ENCODE data around the gene TAF1A. TPM values are rescaled to one million over a fixed set of nuclear protein-coding genes. Genes with fewer than 3 reads are reported as not detected.

Gene TAF1A
- total RNA-seq, 1 donor from 2014 or later = 7.5 TPM

DNA sequence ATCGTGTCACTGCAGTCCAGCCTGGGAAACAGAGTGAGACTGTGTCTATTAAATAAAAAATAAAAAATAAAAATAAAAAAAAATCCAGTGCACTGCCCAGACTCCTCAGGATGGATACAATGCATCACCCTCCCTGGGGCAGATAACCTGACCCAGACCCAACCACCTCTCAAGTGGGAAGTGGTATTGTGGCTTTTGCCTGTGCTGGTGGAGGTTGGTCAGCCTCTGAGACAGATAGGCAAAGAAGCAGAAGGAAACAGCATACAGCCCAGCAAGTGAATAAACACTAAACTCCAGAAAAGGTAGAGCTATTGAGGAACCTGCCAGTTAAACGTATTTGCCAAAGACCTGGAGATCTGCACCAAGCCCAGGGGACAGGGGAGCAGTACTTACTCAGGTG is 63.8 kb downstream of the TAF1A start:
- Histone ChIP-seq H3K36me3 (ENCODE audit: insufficient read depth, low read length) (no peaks in the 10 kb centered on the region), H3K4me3 (ENCODE audit: insufficient read depth, low read depth, low read length) (no peak overlapping the region), H3K9ac (ENCODE audit: low read length) (no peak overlapping the region), H3K9me3 (ENCODE audit: insufficient read depth, low read depth, low read length) (no peaks in the 10 kb centered on the region), H2AFZ (ENCODE audit: low read depth, low read length) (no peak overlapping the region), H3K79me2 (ENCODE audit: insufficient read depth, low read length) (no peaks in the 10 kb centered on the region), H3K27me3 (ENCODE audit: insufficient read depth, low read length) (peaks cover 3% of the 10 kb centered on the region), H3K4me1 (ENCODE audit: insufficient read depth, low read length) (no peaks in the 10 kb centered on the region), H4K20me1 (ENCODE audit: insufficient read depth, low read length) (no peaks in the 10 kb centered on the region), H3K27ac (ENCODE audit: low read depth, low read length) (no peak overlapping the region), H3K4me2 (ENCODE audit: low read length) (no peak overlapping the region)
- no peak for DNase-seq (ENCODE audit: low read depth)
- peaks cover 14% of the 10 kb centered on the region for H3K27me3 Mint-ChIP-seq (ENCODE audit: low read depth, unreplicated experiment)
- no peak overlapping the region for H3K27ac Mint-ChIP-seq (ENCODE audit: unreplicated experiment)
- TF ChIP-seq EZH2 (IDR thresholded peaks at IDR 0.05; ENCODE audit: insufficient read depth, low read length) = no peak
- TF ChIP-seq, protein P1, sequence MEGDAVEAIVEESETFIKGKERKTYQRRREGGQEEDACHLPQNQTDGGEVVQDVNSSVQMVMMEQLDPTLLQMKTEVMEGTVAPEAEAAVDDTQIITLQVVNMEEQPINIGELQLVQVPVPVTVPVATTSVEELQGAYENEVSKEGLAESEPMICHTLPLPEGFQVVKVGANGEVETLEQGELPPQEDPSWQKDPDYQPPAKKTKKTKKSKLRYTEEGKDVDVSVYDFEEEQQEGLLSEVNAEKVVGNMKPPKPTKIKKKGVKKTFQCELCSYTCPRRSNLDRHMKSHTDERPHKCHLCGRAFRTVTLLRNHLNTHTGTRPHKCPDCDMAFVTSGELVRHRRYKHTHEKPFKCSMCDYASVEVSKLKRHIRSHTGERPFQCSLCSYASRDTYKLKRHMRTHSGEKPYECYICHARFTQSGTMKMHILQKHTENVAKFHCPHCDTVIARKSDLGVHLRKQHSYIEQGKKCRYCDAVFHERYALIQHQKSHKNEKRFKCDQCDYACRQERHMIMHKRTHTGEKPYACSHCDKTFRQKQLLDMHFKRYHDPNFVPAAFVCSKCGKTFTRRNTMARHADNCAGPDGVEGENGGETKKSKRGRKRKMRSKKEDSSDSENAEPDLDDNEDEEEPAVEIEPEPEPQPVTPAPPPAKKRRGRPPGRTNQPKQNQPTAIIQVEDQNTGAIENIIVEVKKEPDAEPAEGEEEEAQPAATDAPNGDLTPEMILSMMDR (IDR thresholded peaks at IDR 0.05; ENCODE audit: insufficient read depth, low read depth, low read length) = no peak
- no peaks in the 10 kb centered on the region for H3K9me3 Mint-ChIP-seq (ENCODE audit: unreplicated experiment)
- H3K4me3 Mint-ChIP-seq (ENCODE audit: unreplicated experiment) = no peak overlapping the region
- H3K36me3 Mint-ChIP-seq (ENCODE audit: low read depth, unreplicated experiment) = no peaks in the 10 kb centered on the region
- FAIRE-seq = no peak
- peaks cover 5% of the 10 kb centered on the region for H3K4me1 Mint-ChIP-seq (ENCODE audit: low read depth, unreplicated experiment)

DNA sequence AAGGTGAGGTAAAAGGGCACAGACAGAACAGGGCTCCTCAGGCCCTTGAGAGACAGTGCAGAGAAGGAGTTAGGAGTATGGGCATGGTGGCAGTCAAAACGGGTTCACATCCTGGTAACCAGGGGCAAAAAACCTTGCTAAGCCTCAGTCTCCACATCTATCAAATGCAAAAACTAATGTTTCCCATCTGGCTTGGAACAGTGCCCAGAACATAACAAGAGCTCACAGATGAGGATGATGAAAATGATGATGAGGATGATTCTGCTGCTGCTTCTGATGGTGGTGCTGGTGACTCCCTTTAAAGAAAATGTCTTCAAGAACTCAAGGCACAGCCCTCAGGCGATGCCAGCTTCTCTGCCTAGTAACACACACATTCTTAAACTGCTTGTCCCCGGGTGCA is 65.9 kb downstream of the TAF1A start:
- Mint-ChIP-seq H3K27ac (ENCODE audit: unreplicated experiment) (no peak overlapping the region), H3K4me3 (ENCODE audit: unreplicated experiment) (no peak overlapping the region), H3K27me3 (ENCODE audit: low read depth, unreplicated experiment) (peaks cover 14% of the 10 kb centered on the region), H3K9me3 (ENCODE audit: unreplicated experiment) (no peaks in the 10 kb centered on the region), H3K36me3 (ENCODE audit: low read depth, unreplicated experiment) (no peaks in the 10 kb centered on the region), H3K4me1 (ENCODE audit: low read depth, unreplicated experiment) (peaks cover 5% of the 10 kb centered on the region)
- Histone ChIP-seq H3K36me3 (ENCODE audit: insufficient read depth, low read length) (no peaks in the 10 kb centered on the region), H3K9me3 (ENCODE audit: insufficient read depth, low read depth, low read length) (no peaks in the 10 kb centered on the region), H4K20me1 (ENCODE audit: insufficient read depth, low read length) (no peaks in the 10 kb centered on the region), H3K27me3 (ENCODE audit: insufficient read depth, low read length) (peaks cover 3% of the 10 kb centered on the region), H3K4me3 (ENCODE audit: insufficient read depth, low read depth, low read length) (no peak overlapping the region), H3K27ac (ENCODE audit: low read depth, low read length) (no peak overlapping the region), H3K9ac (ENCODE audit: low read length) (no peak overlapping the region), H2AFZ (ENCODE audit: low read depth, low read length) (no peak overlapping the region), H3K4me1 (ENCODE audit: insufficient read depth, low read length) (no peaks in the 10 kb centered on the region), H3K4me2 (ENCODE audit: low read length) (no peak overlapping the region), H3K79me2 (ENCODE audit: insufficient read depth, low read length) (no peaks in the 10 kb centered on the region)
- no peak for DNase-seq (ENCODE audit: low read depth)
- TF ChIP-seq, protein P1 (IDR thresholded peaks at IDR 0.05; ENCODE audit: insufficient read depth, low read depth, low read length) = no peak
- FAIRE-seq = no peak

DNA sequence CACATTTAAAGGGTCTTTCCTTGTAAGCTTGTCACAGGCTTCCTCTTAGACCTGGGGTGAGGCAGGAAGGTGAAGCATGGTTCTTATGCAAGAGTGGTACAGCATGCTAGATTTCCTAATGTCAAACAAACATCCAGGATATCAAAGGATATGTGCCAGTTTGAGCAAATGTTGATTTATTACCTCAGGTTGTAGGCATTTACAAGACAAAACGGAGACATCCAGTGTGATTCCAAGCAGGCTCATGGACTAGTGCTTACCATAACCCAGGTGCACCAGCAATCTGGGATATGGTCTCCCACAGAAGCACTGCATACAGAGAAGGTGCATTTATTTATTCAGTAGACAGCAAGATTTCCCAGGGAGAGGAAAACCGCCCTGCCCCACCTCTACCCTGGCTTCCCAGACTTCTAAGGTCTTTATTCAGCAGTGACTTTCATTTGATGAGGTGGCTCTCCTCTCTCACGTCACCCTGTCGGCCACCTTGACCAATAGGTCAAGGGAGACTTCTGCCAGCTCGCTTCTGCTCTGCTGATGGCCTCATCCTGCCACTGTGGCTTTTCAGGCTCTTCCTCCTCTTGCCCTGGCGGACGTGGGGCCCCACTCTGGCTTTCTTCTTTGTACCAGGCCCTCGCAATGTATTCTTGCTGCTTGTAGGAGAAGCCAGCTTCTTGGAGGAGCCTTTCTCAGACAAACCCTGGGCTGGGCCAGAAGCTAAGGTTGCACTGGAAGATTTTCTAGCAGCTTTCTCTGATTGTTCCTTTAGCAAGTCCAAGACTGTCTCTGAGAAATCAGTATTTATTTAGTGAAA is 67.4 kb downstream of the TAF1A start:
- Histone ChIP-seq H2AFZ (ENCODE audit: low read depth, low read length) (no peak overlapping the region), H3K36me3 (ENCODE audit: insufficient read depth, low read length) (no peaks in the 10 kb centered on the region), H3K27me3 (ENCODE audit: insufficient read depth, low read length) (peaks cover 3% of the 10 kb centered on the region), H3K79me2 (ENCODE audit: insufficient read depth, low read length) (no peaks in the 10 kb centered on the region), H3K4me3 (ENCODE audit: insufficient read depth, low read depth, low read length) (no peak overlapping the region), H3K27ac (ENCODE audit: low read depth, low read length) (no peak overlapping the region), H3K9ac (ENCODE audit: low read length) (no peak overlapping the region), H3K4me2 (ENCODE audit: low read length) (no peak overlapping the region), H4K20me1 (ENCODE audit: insufficient read depth, low read length) (no peaks in the 10 kb centered on the region), H3K4me1 (ENCODE audit: insufficient read depth, low read length) (no peaks in the 10 kb centered on the region), H3K9me3 (ENCODE audit: insufficient read depth, low read depth, low read length) (no peaks in the 10 kb centered on the region)
- no peak for TF ChIP-seq EZH2 (IDR thresholded peaks at IDR 0.05; ENCODE audit: insufficient read depth, low read length)
- TF ChIP-seq, protein P1 (IDR thresholded peaks at IDR 0.05; ENCODE audit: insufficient read depth, low read depth, low read length) = no peak
- H3K4me3 Mint-ChIP-seq (ENCODE audit: unreplicated experiment) = no peak overlapping the region
- H3K27ac Mint-ChIP-seq (ENCODE audit: unreplicated experiment) = no peak overlapping the region
- peaks cover 5% of the 10 kb centered on the region for H3K4me1 Mint-ChIP-seq (ENCODE audit: low read depth, unreplicated experiment)
- no peak for DNase-seq (ENCODE audit: low read depth)
- no peaks in the 10 kb centered on the region for H3K36me3 Mint-ChIP-seq (ENCODE audit: low read depth, unreplicated experiment)
- FAIRE-seq = no peak
- peaks cover 10% of the 10 kb centered on the region for H3K27me3 Mint-ChIP-seq (ENCODE audit: low read depth, unreplicated experiment)
- H3K9me3 Mint-ChIP-seq (ENCODE audit: unreplicated experiment) = no peaks in the 10 kb centered on the region

All from astrocyte (in vitro differentiated cells and primary cell).